Stomach (tissue), 9 donors: ENCODE measurements around the gene DYNC1I1. TPM values are rescaled to one million over a fixed set of nuclear protein-coding genes. Genes with fewer than 3 reads are reported as not detected.

Experiments used
- DNase-seq, 2 donors: peaks; one replicate each; pipeline versions ENCODE4 v3.0.0 to v3.0.0-alpha.2; 2013 to 2019
- H3K27ac ChIP-seq, 5 donors: fragments of 200-600 bp in 4 of 5; sonication (generic) in 4 of 5; one replicate each; pipeline ENCODE4 v1.5.1; 2013 to 2019; ENCODE audit warnings: mild to moderate bottlenecking in 1 of 5, moderate library complexity in 1 of 5
- H3K27me3 ChIP-seq, 3 donors: fragments of 200-600 bp; sonication (generic); one replicate each; pipeline ENCODE4 v1.5.1; 2017 to 2019; ENCODE audit warnings: mixed run types in 1 of 3
- H3K36me3 ChIP-seq, 4 donors: fragments of 200-600 bp; sonication (generic); 1 replicate in 3 of 4; 2 replicates in 1 of 4; pipeline ENCODE4 v1.5.1; 2016 to 2019
- H3K4me1 ChIP-seq, 4 donors: fragments of 200-600 bp; sonication (generic); one replicate each; pipeline ENCODE4 v1.5.1; 2016 to 2019
- H3K4me3 ChIP-seq, 4 donors: fragments of 200-600 bp; sonication (generic) in 3 of 4; one replicate each; pipeline ENCODE4 v1.5.1; 2016 to 2019; ENCODE audit warnings: mild to moderate bottlenecking in 1 of 4
- H3K9me3 ChIP-seq, 4 donors: fragments of 200-600 bp; sonication (generic); one replicate each; pipeline ENCODE4 v1.5.1; 2016 to 2019
- CTCF ChIP-seq, 7 experiments: fragments of 450-650 bp in 4 of 7; fragments of 200-600 bp in 3 of 7; sonication (generic) in 3 of 7; IDR thresholded peaks; one replicate each; pipeline ENCODE4 v1.5.1; 2016 to 2019; ENCODE audit warnings: antibody characterized with exemption in 7 of 7, control low read depth in 2 of 7, mild to moderate bottlenecking in 1 of 7
- EP300 ChIP-seq: sonication (generic); formaldehyde crosslinking; IDR thresholded peaks from one replicate; pipeline ENCODE4 v1.6.1; 2017; ENCODE audit warnings: antibody characterized with exemption
- POLR2A ChIP-seq, 4 donors: fragments of 450-650 bp; IDR thresholded peaks; one replicate each; pipeline ENCODE4 v1.6.1; 2016; ENCODE audit warnings: antibody characterized with exemption in 4 of 4, control low read depth in 2 of 4, mild to moderate bottlenecking in 1 of 4, moderate library complexity in 1 of 4
- POLR2AphosphoS5 ChIP-seq, 3 donors: sonication (generic); formaldehyde crosslinking; IDR thresholded peaks; one replicate each; pipeline ENCODE4 v1.6.1; 2016; ENCODE audit warnings: antibody characterized with exemption in 3 of 3
- WGBS, 5 donors: extraction: QIAGEN DNeasy Blood & Tissue Kit in 3 of 5; methylation state at CpG; one replicate each; pipeline versions ENCODE4 v1.1.5 to v1.1.7; 2013 to 2018; 5-methylcytosine and 5-hydroxymethylcytosine counted together
- intact Hi-C: fragments of 100-400 bp; cut with DNase I; formaldehyde crosslinking; loops from one replicate; pipeline ENCODE4 v1.15.1; 2023; ENCODE audit warnings: low total_unique reads
- polyA plus RNA-seq, 3 donors: library from polyadenylated mRNA; stranded (reverse); fragments of 200-250 nt; gene quantifications; one replicate each; pipeline ENCODE4 v1.2.3, GENCODE V29; 2013
- total RNA-seq, 5 donors: library from RNA; depleted of rRNA; stranded (reverse); fragments of >200 nt; gene quantifications; one replicate each; pipeline versions ENCODE4 v1.1.0 to v1.2.3, GENCODE V29; 2014 to 2016
- donor health status: healthy with polysubstance abuse.
- donor health status: Bipolar disorder and iron deficiency.
- donor health status: healthy.

DYNC1I1 gene
- total and polyA plus RNA-seq, 8 donors = 0.93 to 69.4 (median 5.3) TPM

- TF ChIP-seq POLR2AphosphoS5 (IDR thresholded peaks at IDR 0.05) (no peak), EP300 (no peak)
- Histone ChIP-seq H3K27ac (no peak overlapping the region), H3K9me3 (no peaks in the 10 kb centered on the region), H3K4me3 (no peak overlapping the region), H3K4me1 (peaks cover 0 to 12% (median 0%) of the 10 kb centered on the region in 4 donors), H3K27me3 (no peaks in the 10 kb centered on the region), H3K36me3 (no peaks in the 10 kb centered on the region)
- 32 to 52% (median 36%) methylated on average over 3 of the region's 3 CpGs for WGBS, 5 donors
- no peak for DNase-seq
- intact Hi-C loops = no loop called here
Observed at GRCh38 chr7:95957510-95957909, 185.2 kb downstream of the DYNC1I1 start.

- DNase-seq = no peak
- Histone ChIP-seq H3K4me3 (no peak overlapping the region), H3K36me3 (no peaks in the 10 kb centered on the region), H3K27me3 (no peaks in the 10 kb centered on the region), H3K4me1 (no peaks in the 10 kb centered on the region), H3K9me3 (no peaks in the 10 kb centered on the region), H3K27ac (no peak overlapping the region)
- intact Hi-C loops = no loop called here
- no peak for TF ChIP-seq POLR2A (IDR thresholded peaks at IDR 0.05)
- WGBS, 5 donors = 68 to 84% (median 75%) methylated on average over 5 of the region's 5 CpGs
Observed at GRCh38 chr7:95960706-95961244, 188.4 kb downstream of the DYNC1I1 start.

- H3K9me3 ChIP-seq = no peaks in the 10 kb centered on the region
- H3K4me1 ChIP-seq = no peaks in the 10 kb centered on the region
- 37 to 62% (median 48%) methylated on average over 1 of the region's 1 CpG for WGBS, 5 donors
- no peaks in the 10 kb centered on the region for H3K27me3 ChIP-seq
- H3K27ac ChIP-seq = no peak overlapping the region
- intact Hi-C loops = no loop called here
- H3K4me3 ChIP-seq = no peak overlapping the region
- no peak for DNase-seq
- H3K36me3 ChIP-seq = no peaks in the 10 kb centered on the region
- TF ChIP-seq EP300 (no peak), POLR2A (IDR thresholded peaks at IDR 0.05) (no peak), CTCF (IDR thresholded peaks at IDR 0.05) (no peak), POLR2AphosphoS5 (IDR thresholded peaks at IDR 0.05) (no peak)
Observed at GRCh38 chr7:95963446-95963990, 191.2 kb downstream of the DYNC1I1 start.

GRCh38 chr7:95971716-95972115, 199.4 kb downstream of the DYNC1I1 start:
- 86 to 96% (median 93%) methylated on average over 6 of the region's 6 CpGs for WGBS, 5 donors
- Histone ChIP-seq H3K9me3 (no peaks in the 10 kb centered on the region), H3K27me3 (no peaks in the 10 kb centered on the region), H3K4me3 (no peak overlapping the region), H3K4me1 (no peaks in the 10 kb centered on the region), H3K36me3 (no peaks in the 10 kb centered on the region), H3K27ac (no peak overlapping the region)
- TF ChIP-seq POLR2AphosphoS5 (IDR thresholded peaks at IDR 0.05) = no peak
- no peak for TF ChIP-seq EP300
- TF ChIP-seq POLR2A (IDR thresholded peaks at IDR 0.05) = no peak
- no peak for TF ChIP-seq CTCF (IDR thresholded peaks at IDR 0.05)
- no peak for DNase-seq
- intact Hi-C loops = no loop called here

- Histone ChIP-seq H3K27me3 (no peaks in the 10 kb centered on the region), H3K4me3 (no peak overlapping the region), H3K27ac (no peak overlapping the region), H3K9me3 (no peaks in the 10 kb centered on the region), H3K4me1 (peaks cover 0 to 1% (median 0%) of the 10 kb centered on the region in 4 donors), H3K36me3 (no peaks in the 10 kb centered on the region)
- intact Hi-C loops = no loop called here
- TF ChIP-seq POLR2AphosphoS5 (IDR thresholded peaks at IDR 0.05) = no peak
- TF ChIP-seq EP300 = no peak
- TF ChIP-seq POLR2A (IDR thresholded peaks at IDR 0.05) = no peak
- no peak for TF ChIP-seq CTCF (IDR thresholded peaks at IDR 0.05)
- WGBS, 5 donors = 61 to 66% (median 65%) methylated on average over 7 of the region's 7 CpGs
- peak in 1 of 2 donors; percentile 19 for DNase-seq
Observed at GRCh38 chr7:95972523-95972922, 200.2 kb downstream of the DYNC1I1 start.
